HG02798 (cell line): Measurements from ENCODE around the gene PACSIN3.

ENCODE experiments used
- ATAC-seq: cut with Tn5 transposase; IDR thresholded peaks from one replicate; pipeline ENCODE4 v1.9.1; 2021; ENCODE audit warnings: mild to moderate bottlenecking; ENCODE audit not compliant: unreplicated experiment, poor library complexity

The PACSIN3 gene

DNA sequence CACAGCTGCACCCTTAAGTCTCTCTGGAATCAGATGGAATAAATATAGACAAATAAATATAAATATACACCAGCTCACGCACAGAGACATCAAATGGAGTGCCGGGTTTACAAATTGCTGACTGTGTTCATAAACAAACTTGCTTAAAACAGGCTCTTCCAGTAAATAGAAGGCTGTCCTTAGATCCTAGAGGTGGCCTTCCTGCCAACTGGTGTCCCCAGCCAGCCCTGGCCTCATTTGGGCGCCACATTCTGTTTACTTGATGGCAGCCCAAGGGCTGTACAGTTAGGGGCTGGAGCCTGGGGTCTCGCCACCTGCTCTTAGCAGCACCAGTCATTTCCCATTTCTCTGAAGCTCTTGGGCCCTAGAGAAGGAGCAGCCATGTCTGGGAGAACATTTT lies 30.4 kb downstream of the PACSIN3 start:
- no peak for ATAC-seq

DNA sequence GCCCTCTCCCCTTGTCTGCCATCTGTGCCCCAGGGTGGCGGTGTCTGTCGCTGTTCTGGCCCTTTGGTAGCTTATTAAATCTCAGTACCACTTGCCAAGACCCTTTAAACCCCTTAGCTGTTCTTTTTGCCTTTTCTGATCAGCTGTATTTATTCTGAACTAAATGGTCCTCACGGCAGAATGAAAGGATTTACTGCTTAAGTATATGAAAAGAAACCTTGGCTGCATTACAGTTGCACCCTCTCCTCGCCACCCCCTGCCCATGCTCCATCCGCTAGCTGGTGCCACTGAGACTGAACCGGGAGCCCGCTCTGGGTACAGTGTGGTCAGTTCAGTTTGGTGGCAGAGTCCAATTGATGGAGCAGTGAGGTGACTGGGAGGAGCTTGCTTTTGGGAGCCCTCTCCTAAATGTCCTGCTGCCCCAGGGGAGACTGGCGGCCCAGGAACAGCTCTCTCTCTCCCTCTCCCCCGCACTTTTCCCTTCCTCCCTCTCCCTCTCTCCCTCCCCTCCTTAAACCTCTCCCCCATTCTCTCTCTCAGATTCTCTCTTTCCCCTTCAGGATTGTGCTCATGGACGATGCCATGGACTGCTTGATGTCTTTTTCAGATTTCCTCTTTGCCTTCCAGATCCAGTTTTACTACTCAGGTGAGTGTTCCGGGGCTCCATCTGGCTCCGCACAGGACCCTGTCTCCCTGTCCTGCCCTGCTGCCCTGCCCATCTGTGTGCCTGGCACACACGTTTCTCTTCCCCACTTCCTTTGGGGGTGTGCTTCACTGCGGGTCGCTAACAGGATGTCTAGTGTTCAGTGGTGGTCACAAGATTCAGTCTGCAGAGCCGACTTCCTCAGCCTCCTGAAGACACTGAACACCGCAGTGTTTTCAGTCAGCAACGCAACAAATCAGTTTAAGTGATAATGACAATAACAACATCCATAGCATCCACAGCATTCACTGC lies 31.3 kb downstream of the PACSIN3 start:
- no peak for ATAC-seq

DNA sequence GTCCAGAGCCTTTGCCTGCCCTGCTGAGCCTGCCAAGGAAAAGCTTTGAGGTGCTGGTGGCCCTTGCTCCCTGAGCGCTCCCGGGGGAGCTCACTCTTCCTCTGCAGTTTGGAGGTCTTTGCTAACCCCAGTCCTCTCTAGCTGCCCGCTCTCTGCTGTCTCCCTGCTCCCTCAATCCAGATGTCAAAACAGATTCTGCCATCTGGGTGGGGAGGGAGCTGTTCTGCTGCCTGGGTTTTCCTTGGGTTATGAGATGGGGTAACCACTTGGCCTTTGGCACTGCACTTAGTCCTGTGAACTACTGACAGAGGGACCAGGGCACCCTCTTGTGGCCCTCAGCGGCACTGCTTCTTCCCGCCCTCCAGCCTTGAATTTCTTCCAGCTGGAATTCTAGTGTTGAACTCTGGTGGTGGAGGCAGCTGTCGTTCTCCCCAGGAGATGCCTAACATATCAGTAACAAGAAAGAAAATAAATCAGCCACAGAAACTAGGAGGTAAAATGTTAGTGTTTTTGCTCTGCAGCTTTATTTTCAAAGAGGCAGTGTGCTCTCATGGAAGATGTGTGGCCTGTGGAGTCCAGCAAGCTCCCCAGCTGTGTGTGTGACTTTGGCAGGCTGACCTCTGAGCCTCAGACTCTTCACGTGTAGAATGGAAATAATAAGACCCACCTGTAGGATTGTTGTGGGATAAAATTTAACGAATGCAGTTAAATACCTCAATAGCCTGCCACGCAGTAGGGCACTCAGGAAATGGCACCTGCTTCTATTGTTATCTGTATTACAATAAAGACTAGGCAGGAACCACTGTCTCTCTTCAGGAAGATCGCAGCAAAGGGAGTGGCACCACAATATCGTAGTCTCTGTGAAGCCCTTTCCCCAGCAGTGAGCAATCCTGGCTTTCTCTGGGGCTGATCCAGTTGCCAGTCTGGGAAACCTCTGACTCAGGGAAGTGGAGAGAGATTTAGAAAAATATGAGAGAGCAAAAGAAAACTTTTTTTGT lies 33.0 kb downstream of the PACSIN3 start:
- ATAC-seq, result no peak

DNA sequence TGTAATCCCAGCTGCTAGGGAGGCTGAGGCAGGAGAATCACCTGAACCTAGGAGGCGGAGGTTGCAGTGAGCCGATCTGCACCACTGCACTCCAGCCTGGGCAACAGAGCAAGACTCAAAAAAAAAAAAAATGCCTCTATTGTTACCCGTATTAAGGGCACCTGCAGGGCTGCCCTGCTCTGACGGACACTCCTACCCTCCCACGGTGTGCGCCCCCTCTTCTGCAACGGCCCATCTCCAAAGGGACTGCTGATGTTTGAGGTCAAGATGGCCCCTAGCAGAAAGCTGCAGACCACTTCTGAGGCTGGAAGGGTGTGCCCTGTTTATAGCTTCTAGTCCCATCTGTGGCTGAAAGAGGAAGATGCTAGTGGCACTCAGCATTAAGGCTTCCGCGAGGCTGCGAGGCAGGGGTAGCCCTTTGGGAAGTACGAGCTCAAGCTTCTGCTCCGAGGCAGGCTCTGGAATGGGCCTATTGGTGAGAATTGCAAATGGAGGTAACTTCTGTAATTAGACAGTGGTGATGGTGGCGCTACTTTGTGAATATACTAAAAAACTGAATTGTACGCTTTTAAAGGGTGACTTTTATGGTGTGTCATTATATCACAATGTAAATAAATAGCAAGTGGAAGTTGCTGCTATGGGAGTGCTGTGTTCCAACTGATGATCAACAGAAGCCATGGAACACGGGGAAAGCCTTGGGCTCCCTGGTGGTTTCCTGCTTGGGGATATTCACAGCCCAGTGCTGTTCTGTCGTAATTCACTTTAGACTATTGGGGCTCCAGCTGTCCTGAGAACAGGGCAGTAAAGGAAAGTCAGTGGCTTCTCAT lies 33.9 kb downstream of the PACSIN3 start:
- ATAC-seq, result no peak

DNA sequence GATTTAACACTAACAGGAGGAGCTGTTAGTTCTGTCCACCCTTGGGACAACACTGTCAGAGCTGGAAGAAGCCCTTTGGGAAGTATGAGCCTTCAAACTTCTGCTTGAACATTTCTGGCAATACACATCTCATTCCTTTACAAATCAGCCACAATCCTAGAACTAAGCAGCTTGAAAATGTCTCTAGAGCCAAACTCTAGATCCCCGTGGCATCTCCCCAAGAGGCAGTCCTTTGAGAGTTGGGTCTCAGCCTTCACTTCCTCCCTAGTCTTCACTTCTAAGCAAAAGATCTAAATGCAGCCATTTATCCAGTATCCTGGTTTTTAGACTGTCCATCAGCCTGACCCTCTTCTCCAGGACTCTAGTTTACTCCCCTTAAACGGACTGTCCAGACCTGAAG lies 36.5 kb downstream of the PACSIN3 start:
- ATAC-seq, result no peak

DNA sequence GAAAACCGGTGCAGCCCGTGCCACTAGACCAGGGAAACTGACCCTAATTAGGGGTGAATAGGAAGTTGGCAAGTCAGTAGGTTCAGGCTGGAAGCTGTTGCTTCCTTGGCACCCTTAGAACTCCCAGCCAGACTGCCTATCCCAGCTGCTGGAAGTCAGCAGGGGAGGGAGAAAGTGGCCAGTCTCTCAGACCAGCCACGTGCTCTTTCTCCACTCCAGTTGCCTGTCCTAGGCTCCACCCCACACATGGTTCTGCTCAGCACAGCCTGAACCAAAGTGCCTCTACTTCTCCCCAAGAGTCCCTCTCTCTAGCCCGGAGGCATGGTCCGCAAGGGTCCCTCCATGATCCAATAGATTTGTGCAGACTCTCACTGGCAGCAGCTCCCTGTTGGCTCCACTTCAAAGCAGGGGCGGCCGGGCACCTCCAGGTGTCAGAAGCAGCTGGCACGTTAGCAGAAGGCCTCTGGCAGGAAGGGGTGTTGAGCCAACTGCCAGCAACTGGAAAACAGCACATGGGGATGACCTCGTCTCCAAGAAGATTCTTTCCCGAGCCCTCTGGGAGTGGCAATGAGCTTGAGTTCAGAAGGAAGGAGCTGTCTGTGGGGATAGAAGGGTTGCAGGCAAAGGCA lies 37.2 kb downstream of the PACSIN3 start:
- ATAC-seq, result no peak

DNA sequence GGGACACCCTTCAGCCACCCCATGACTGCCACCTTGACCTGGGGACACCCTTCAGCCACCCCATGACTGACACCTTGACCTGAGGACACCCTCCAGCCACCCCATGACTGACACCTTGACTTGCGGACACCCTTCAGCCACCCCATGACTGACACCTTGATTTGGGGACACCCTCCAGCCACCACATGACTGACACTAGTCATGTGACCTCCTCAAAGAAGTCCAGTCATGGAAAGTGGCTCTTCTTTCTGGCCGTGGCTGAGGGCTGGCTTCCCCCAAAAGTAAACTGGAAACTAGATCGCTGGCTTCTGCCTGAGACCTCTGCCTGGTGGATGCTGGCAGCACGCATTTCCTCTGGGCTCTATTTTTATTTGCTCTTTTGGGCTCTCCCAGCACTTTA lies 38.0 kb downstream of the PACSIN3 start:
- no peak for ATAC-seq

DNA sequence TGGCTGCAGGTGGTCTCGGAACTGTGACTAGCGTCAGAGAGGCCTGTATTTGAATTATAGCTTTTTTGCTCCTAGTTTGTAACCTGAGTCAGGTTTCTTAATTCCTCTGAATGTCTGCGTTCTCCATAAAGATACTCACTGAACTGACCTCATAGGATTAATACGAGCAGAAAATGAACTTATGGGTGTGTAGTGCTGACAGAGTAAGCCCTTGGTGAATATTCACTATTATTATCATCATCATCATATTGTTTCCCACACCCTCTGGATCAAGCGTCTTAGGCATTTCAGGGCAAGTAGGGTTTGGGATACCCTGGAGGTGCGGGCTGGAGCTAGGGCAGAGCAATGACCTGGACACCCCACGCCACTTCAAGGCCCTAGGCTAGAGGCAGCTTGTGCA lies 38.6 kb downstream of the PACSIN3 start:
- no peak for ATAC-seq

DNA sequence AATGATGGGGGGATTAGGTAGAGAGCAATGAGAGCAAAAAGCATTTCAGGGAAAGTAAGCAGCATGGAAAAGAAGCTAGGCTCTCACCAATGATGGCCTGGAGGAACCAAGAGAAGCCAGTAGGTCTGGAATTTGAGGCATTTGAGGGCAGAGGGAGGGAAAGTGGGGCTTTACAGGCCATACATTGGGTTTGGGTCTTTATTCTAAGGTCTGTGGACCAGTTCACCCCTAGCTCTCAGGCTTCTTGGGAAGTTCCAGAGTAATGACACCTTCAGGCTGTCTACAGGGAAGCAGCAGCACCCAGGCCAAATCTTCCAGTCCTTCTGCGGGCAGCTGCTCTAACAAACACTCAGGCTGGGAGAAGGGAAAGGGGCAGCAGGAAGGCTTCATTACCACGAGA lies 39.0 kb downstream of the PACSIN3 start:
- no peak for ATAC-seq

DNA sequence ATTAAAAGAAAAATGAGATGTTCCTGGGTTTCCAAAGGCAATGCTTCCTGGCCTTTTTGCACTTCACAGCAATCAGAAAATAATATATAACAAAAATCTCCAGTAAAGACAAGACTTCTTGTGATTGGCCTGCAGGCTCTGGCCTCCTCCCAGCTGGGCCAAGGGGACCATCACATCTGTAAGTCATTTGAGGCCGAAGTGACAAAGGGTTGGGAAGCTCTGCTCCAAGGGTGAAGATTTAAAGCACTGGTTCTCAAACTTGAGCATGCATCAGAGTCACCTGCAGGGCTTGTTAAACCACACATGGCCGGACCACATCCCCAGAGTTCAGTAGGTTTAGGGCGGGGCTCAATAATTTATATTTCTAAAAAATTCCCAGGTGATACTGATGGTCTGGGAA lies 41.7 kb downstream of the PACSIN3 start:
- ATAC-seq, result no peak

DNA sequence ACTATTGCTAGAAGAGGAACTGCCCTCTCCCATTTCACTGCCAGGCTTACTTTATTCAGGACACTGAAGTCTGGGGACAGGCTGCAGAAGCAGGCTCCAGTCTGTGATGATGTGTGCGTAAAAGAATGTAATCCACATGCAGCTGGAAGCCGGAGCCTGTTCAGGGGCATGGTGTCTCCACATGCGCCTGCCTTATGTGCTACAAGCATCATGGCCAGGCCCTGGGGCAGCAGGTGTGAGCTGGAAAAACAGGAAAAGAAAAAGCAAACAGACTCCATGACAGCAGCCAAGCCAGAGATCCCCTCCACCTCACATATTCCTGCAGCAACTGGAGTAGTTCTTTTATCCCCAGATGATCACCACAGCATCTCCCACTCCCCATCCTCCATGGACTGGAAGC lies 42.9 kb downstream of the PACSIN3 start:
- ATAC-seq, result no peak

DNA sequence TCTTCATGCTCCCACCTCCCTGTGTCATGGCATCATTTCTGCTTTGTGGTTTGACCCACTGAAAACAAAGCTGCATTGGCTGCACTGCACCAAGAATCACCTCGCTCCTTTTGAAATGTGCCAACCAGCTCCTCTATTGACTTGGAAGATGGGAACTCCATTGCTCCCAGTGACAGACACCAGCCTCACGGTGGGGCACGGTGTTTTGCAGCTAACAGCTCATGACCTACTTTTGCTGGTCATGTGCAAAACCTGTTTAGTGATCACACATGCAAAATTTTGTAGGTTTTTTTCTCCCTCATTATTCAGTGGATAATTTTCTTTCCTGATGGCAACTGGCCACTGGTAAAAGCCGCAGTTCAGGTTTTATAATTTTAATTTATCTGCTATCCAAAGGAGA lies 46.4 kb downstream of the PACSIN3 start:
- no peak for ATAC-seq

DNA sequence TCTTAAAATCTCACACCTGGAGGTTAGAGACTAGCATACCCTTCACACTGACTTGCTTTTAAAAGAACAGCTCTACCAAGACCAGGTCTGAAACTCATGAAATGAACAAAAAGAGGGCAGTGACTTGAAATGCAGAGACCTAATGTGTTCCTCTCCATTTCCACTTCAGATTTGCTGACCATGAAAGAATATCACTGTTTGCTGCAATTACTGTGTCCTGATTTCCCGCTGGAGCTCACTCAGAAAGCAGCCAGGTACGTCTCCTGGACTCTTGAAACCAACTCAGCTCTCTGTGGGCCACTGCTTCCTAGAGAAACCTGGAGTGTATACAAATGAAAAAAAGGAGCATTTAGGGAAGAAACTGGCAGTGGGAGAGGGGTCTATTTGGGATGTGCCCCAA lies 48.8 kb downstream of the PACSIN3 start:
- no peak for ATAC-seq

DNA sequence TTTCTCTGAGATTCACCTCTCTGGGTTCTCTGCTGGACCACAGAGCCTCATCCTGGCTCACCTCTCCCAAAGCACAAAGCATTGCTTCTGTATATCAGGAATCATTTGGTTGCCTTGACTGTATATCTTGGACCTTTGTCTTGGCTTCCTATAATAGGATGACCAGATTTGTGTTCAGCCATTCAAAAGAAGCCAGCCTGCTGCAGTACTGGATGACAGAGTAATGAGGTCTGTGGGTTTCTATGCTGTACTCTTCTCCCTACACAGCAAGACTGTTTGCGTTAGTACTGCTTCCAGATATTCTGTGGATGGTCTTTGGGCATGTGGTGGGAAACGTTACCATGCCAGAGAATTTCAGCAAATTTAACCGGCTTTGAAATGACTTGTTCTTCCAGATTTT lies 49.3 kb downstream of the PACSIN3 start:
- no peak for ATAC-seq

DNA sequence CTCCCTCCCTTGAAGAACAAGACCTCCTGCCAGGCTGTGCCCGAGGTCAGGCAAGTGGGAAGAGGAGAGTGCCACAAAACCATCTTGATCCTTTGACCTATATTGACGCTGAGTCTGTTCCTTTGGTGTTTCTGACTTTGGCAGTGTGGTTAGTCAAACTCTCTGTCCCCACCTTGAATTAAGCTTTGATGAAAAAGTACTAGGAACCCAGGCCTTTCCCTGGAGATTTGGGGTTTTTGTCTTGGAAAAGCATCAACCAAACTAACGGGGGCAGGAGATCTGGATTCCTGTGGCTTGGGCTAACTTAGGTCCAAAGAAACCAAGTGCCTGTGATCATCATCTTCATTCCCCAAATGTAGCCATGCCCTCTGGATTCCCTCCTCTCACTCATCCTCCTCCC lies 49.9 kb downstream of the PACSIN3 start:
- ATAC-seq, result no peak

DNA sequence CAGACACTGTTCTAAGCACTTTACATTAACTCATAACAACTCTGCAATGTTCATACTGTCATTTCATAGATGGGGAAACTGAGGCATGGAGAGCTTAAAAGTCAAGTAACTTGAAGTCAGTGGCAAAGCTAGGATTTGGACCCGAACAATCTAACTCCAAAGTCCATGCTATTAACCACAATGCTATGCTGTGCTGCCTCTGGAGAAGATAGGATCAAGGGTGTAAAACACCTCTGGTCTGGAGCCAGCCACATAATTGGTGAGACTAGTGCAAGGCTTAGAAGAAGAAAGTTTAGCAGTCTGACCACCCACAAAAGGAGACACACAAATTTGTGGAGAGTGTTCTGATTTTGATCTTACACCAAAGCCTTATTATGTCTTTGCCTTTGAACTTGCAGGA lies 53.3 kb downstream of the PACSIN3 start:
- ATAC-seq, result no peak

DNA sequence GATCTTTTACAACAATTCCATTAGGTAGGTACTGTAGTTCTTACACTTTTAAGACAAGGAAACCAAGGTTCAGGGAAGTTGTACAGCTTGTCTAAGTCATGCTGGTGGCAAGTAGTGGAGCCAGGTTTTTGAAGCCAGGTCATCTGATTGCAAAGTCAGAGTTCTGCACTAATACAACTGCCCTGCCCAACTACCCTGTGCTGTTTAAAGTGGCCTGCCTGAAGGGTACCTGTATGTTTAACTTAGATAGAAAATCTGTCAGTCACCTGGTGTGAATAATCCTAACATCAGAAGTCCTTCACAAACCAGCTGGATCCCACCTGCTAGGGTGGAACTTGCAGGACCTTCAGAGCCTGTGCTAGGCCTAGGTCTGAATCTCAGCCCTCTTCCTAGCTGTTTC lies 53.7 kb downstream of the PACSIN3 start:
- no peak for ATAC-seq

DNA sequence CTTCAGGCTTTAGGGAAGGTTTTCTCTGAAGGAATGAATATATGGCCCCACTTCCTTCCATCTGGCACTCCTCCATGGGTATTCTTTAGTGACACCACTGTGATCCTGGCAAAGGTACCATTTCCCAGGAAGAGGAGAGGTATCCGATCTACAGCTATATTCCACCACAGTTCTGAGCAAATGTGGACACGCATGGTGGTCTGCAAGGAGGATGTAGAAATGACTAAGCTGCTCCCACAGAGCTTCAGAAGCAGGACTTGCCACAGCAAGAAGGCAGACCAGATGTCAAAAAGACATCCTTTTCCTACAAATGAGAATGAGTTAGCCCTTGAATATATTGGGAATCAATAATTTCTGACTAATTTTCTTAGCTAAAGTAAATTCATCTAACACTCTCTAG lies 55.1 kb downstream of the PACSIN3 start:
- no peak for ATAC-seq

DNA sequence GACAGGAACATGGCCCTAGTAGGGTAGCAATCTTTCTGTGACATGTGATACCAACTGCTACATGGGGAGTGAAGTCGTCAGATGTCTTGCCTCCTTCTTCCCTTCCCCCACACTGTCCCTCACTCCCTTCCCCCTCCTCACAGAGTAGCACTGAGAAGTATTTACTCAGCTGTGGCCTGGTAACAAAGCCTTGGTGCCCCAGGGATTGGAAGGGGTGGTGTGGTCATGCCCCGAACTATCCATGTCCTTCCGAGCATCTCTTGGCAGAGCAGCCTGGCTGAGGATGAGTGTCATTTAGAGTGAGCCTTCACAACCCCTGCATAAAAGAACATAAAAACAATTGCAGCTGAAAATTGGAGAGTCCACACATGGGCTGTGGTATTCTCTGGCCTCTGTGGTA lies 55.7 kb downstream of the PACSIN3 start:
- no peak for ATAC-seq
